HFF-Myc (cell line): ENCODE data around the gene PPP6R3.

Experiments
- DNase-seq: peaks from one replicate; pipeline ENCODE4 v3.0.0-alpha.2; 2011; ENCODE audit warnings: low read depth; ENCODE audit errors: extremely low read depth
- H3K4me3 ChIP-seq: replicated peaks from 2 replicates; pipeline ENCODE4 v1.5.1; 2011; ENCODE audit warnings: low read depth, mild to moderate bottlenecking, control low read depth, low read length
- TF ChIP-seq, protein P1 (sequence below): IDR thresholded peaks from 2 replicates; pipeline ENCODE4 v1.5.1; 2012; ENCODE audit warnings: mild to moderate bottlenecking, low read depth, low read length, control low read depth; ENCODE audit errors: missing control alignments

Gene PPP6R3

DNA sequence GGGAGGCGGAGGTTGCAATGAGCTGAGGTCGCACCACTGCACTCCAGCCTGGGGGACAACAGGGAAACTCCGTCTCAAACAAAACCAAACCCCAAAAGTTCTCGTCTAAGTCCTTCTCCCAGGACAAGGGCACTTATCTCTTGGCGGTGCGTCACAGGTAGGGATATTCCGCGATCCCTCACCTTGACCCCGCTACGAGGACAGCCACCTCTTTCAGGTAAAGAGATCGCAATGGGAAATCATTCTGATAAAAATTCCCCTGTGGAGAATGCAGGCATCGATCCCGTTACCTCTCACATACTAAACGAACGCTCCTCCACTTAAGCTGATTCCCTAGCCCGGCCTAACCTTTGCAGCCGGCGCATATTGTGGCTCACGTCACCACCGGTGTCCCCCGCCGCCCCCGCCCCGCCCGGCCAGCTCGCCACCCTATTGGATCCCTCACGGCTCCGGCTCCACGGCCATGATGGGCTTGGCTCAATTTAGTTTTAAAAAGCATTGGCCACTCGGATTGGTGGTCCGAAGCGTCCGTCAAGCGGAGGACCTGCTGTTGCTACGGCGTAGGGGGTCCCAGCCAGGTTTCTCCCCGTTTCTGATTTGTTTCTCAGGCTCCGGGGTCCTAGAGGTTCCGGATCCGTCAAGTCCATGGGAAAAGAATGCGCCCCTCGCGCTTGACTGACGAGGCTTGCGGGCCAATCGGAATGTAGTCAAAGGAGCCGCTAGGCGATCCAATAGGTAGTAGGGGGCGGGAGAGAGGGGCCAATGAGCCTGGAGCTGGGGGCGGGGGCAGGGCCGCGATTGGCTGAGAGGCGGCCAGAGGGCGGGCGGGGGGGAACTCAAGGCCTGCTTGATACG is 439 bp upstream of the PPP6R3 start:
- DNase-seq, result peak; percentile 95
- peak overlapping the region; percentile 89 for H3K4me3 ChIP-seq
- TF ChIP-seq, protein P1, sequence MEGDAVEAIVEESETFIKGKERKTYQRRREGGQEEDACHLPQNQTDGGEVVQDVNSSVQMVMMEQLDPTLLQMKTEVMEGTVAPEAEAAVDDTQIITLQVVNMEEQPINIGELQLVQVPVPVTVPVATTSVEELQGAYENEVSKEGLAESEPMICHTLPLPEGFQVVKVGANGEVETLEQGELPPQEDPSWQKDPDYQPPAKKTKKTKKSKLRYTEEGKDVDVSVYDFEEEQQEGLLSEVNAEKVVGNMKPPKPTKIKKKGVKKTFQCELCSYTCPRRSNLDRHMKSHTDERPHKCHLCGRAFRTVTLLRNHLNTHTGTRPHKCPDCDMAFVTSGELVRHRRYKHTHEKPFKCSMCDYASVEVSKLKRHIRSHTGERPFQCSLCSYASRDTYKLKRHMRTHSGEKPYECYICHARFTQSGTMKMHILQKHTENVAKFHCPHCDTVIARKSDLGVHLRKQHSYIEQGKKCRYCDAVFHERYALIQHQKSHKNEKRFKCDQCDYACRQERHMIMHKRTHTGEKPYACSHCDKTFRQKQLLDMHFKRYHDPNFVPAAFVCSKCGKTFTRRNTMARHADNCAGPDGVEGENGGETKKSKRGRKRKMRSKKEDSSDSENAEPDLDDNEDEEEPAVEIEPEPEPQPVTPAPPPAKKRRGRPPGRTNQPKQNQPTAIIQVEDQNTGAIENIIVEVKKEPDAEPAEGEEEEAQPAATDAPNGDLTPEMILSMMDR, result no peak

DNA sequence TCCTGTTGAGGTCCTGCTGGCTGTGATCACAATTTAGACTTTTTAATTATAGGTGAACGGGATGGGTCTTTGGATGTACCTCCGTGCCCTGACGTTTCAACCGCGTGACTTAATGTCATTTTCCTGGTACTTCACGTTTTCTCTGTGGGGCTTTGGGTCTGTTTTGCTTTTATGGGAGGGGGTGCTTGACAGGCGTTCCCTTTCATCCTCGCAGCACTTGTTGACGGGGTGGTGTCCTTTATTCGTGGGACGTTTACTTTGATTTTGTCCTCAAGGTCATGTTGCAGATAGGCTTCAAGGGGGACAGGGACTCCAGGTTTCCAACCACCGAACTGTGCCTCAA is 994 bp downstream of the PPP6R3 start:
- peak overlapping the region; percentile 89 for H3K4me3 ChIP-seq
- TF ChIP-seq, protein P1, result no peak
- no peak for DNase-seq

DNA sequence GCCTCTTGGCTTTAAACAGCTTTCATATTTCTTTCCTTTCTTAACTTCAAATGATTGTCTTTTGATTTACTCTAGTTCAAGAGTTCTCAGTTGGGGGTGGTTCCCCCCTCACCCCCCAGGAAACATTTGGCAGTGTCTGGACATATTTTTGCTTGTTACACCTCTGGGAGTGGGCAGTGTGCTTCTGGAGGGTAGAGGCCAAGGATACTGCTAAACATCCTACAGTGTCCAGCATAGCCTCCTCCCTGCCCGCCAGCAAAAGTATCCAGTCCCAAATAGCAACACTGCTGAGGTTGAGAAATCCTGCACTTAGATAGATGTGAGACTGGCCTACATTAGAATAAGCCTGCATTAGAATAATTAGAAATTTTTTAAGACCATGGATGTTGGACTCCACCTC is 3.2 kb downstream of the PPP6R3 start:
- TF ChIP-seq, protein P1, result no peak
- H3K4me3 ChIP-seq, result no peak overlapping the region
- DNase-seq, result no peak

DNA sequence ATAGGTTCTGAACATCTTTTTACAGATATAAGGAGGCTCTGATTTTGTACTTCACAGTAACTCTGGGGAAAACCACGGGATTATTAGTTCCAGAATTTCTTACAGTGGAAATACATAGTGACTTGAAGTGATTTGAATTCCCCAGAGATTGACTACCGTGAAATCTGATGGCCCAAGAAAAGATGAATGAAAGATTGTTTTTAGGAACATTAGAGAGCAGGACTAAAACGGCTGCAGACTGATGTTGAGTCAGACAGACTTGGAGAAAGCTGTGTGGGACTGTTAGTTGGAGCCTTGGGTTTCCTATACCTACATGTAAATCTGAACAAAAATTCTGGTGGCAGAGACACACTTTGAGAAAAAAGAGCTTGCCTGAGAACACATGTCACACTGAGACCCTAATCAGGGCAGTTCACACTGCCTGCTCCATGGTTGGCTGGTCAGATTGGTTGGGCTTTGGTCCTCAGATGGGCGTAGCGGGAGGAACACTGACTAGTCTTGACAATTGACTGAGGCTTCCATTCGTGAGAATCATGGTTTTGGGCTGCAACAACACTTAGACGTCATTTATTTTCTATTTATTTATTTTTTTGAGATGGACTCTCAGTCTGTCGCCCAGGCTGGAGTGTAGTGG is 6.8 kb downstream of the PPP6R3 start:
- TF ChIP-seq, protein P1, result no peak
- H3K4me3 ChIP-seq, result no peak overlapping the region
- DNase-seq, result no peak

DNA sequence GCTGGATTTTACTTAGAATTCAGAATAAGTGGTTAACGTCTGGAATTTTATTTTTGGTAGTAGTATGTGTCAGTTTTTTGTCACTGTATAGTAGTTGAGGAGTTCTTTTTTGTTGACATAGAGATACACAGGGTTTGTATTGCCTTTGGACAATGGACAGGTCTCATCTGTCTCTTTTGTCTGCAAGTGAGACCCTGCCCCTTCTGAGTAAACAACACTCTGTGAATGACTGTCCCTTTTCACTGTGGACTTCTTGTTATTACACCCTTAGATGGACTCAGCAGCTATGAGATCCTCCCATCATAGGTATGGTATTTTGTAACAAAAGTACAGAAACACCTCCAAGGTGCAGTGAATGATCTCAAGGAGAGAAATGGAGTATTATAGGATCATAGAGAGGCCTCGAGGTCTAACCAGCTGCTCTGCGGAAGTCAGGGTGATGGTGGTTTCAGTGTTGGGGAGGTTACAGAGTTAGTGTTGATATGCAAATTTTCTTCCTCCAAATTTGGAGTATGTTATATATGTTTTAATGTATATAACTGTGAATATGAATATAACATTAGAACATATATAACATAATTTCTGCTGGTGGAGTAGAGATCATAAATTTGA is 7.8 kb downstream of the PPP6R3 start:
- TF ChIP-seq, protein P1, result no peak
- no peak for DNase-seq
- no peak overlapping the region for H3K4me3 ChIP-seq

DNA sequence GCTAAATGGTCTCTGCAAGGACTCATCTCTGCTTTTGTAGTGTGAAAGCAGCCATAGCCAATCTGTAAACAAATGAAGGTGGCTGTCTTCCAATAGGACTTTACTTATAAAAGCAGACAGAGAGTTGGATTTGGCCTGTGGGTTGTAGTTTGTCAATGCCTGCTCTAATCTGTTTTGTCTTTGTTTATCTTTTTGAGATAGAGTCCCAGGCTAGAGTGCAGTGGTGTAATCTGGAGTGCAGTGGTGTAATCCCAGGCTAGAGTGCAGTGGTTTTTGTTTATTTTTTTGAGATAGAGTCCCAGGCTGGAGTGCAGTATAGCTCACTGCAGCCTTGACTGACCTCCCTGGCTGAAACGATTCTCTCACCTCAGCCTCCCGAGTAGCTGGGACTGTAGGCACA is 8.6 kb downstream of the PPP6R3 start:
- no peak for DNase-seq
- no peak overlapping the region for H3K4me3 ChIP-seq

More for the DNA sequence above, 8.6 kb downstream of the PPP6R3 start:
- TF ChIP-seq, protein P1, result no peak
